HTERT RPE-1 (cell line): ENCODE results near the gene NFATC4.
"Not testable (repeated sequence)": the region's sequence is repeated elsewhere in the genome, so short reads cannot be mapped to it uniquely, and the experiment has no call there.

Experiments
- in situ Hi-C: fragments of 300-500 bp; cut with MboI; formaldehyde crosslinking; loops from 4 replicates; pipeline ENCODE4 v1.14.3; 2020; ENCODE audit warnings: low sequenced_read_pairs

The NFATC4 gene

DNA sequence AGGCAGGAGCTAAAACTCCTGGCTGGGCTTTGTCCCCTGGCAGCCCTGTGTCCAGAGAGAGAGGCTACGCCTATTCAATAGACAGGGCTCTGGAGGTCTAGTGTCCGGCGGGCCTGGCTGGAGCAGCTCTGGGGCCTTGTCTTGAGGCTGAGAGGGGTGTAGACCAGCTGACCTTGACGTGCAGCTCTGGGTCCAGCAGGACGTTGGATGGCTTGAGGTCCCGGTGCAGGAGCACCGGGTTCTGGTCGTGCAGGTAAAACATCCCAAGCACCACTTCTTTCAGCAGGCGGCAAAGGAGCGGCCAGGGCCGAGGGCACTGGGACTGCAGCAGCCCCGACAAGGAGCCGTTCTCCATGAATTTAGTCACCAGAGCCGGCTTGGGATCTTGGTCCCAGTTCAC, 29.1 kb upstream of the NFATC4 start:
- in situ Hi-C loops, result no loop called here

DNA sequence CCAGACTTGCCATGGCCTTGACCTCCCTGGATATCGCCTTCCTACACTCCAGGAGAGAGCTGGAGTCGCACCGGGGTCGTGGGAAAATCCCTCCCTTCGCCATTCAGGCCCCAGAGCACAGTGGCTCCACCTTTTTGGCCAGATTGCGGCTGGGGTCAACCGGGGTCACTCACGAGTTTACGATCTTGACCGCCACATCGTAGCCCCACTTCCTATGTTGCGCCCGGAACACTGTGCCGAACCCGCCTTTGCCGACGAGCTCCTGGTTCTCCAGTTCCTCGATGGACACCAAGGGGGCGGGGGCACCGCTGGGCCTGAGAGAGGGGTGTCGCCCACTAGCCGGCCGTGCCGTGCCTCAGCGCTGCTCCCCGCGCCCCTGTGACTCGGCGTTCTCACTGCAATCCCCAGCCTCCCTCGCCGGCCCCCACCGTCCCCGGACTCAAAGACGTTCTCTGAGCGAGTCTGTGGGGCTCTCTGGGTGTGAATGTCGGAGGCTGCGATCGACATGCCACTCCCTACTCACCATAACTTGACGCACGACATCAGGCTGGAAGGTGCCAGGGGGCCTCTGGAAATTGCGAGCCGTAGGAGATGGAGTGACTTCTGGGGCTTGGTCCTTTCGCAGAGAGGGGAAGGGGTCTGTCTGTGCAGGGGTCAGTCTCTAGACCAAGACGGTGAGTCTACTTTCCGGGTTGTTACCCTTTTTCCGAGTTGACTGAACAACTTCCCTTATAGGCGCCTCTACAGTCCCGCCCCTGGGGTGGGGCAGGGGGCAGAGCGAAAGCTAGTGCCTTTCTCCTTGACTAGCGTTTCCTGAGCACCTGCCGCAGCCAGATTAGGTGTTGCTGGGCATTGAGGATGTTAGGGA, 28.5 kb upstream of the NFATC4 start, which contains the start of gene RIPK3:
TSS of gene RIPK3 (minus strand) at position 708 of the 868 bp plus-strand sequence. CDS start at position 543, 165 bp downstream.
- in situ Hi-C loops, result no loop called here

DNA sequence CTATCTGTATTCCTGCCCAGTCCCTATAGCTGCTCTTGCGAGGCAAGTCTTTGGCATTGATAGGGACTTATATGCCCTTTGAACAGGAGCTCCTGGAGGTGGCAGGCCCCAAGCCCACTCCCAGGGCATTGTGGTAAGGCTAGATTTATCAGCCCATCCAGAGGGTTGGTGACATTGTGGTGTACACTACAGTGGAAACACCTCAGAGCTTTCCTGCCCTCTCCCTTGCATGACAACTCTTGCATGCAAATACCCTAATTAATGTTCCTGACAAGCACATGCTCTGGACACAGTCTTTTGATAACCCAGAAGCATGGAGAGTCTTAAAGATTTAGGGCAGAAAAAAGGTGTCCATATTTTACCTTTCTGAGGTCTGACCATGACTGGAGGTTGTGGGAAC, 27.4 kb upstream of the NFATC4 start:
- in situ Hi-C loops, result no loop called here

DNA sequence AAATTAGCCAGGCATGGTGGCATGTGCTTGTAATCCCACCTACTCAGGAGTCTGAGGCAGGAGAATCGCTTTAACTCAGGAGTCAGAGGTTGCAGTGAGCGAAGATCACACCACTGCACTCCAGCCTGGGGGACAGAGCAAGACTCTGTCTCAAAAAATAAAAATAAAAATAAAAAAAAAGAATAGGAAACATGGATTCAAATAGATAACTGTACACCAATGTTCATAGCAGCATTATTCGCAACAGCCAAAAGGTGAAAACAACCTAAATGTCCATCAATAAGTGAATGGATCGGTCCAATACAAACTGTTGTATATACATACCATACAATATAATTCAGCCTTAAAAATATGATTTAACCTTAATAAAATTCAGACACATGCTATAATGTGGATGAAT, 25.1 kb upstream of the NFATC4 start:
- in situ Hi-C loops, result no loop called here

DNA sequence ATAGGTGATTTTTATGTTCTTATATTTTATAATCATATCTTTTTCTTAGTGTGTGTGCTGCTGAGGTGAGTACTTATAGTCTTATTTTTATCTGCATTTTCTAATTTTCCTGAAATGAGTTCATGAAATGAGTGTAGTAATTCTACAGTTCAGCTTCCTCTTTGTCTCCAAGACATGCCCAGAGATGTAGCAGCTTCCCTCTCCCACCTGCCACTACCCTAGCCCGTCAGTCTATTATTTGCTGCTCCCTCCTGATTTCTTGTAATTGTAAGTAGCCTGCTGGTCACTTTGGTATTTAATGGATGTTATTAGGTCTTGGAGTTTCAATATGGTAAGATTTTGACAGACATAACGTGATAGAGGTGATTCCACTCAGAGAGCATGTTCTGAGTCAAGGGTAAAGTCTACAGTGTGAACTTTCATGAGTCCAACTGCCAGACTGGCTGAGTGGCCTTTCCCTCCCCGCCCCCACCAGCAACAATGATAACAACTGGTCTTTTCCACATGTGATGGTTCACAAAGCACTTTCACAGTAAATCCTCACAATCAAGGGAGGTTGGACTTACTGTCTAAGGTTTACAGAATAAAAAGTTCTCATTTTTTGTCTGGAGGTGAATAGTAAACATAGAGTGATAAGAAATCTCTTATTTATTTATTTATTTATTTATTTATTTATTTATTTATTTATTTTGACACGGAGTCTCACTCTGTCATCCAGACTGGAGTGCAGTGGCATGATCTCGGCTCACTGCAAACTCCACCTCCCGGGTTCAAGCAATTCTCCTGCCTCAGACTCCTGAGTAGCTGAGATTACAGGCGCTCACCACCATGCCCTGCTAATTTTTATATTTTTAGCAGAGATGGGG, 24.0 kb upstream of the NFATC4 start:
- in situ Hi-C loops, result no loop called here

DNA sequence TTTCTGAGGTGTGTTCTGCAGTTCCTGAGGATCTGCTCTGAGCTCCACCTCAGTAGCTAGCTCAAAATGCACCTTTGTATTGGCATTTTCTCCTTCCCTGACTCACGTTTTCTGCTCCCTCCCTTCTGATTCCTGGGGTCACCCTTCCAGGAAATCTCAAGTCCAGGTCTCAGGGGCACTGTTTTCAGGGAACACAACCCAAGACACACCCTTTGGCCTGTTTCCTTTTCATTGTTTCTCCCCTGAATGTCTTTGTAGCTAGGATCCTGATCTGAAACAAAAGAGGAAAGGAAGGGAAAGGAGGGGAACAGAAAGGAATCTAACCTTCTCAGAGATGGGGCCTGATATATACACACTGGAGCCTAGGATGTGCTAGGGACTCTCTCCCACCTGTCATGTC, 20.9 kb upstream of the NFATC4 start:
- in situ Hi-C loops, result no loop called here

DNA sequence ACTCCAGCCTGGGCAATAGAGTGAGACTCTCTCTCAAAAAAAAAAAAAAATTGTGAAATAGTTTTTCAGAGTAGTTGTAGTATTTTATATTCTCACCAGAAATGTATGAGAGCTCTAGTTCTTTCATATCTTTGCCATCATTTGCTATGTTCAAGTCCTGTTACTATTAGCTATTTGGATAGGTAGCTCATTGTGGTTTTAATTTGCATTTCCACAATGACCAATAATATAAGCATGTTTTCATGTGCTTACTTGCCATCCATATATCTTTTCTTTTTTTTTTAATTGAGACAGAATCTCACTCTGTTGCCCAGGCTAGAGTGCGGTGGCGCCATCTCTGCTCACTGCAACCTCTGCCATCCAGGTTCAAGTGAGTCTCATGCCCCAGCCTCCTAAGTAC, 19.8 kb upstream of the NFATC4 start:
- in situ Hi-C loops, result no loop called here

DNA sequence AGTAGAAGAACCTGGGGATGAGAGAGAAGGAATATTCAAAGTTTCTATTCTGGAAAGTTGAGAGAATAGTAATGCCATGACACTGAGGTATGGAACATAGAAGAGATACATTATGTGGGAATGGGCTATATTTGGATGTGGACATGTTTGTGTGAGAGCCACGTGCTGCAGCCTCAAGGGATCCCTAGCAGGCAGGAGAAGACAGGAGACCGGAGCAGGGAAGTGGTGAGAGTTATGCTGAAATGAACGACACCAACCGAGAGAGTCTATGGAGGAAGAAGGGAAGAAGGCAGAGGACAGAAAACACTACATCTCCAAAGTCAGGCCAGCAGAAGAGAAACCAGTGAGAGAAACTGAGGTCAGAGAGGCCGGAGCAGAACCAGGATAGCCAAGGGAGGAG, 18.2 kb upstream of the NFATC4 start:
- in situ Hi-C loops, result no loop called here

DNA sequence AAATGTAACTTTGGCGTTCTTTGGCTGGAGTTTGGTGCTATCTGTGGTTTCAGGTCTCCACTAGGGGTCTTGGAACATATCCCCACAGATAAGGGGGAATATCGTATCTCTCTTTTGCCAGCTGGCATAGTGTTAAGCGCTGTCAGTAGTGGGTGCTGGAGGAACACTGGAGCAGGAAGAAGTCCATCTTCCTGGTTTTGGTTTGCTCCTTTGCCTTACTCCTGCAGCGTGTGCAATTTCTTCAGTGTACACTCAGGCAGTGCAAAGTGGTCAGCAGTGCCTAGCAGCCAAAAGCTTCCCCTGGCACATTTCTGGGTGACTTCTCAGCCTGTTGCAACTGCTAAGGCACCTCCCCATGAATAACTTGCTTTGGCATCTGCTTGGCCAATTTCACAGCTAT, 16.5 kb upstream of the NFATC4 start:
- in situ Hi-C loops, result no loop called here

DNA sequence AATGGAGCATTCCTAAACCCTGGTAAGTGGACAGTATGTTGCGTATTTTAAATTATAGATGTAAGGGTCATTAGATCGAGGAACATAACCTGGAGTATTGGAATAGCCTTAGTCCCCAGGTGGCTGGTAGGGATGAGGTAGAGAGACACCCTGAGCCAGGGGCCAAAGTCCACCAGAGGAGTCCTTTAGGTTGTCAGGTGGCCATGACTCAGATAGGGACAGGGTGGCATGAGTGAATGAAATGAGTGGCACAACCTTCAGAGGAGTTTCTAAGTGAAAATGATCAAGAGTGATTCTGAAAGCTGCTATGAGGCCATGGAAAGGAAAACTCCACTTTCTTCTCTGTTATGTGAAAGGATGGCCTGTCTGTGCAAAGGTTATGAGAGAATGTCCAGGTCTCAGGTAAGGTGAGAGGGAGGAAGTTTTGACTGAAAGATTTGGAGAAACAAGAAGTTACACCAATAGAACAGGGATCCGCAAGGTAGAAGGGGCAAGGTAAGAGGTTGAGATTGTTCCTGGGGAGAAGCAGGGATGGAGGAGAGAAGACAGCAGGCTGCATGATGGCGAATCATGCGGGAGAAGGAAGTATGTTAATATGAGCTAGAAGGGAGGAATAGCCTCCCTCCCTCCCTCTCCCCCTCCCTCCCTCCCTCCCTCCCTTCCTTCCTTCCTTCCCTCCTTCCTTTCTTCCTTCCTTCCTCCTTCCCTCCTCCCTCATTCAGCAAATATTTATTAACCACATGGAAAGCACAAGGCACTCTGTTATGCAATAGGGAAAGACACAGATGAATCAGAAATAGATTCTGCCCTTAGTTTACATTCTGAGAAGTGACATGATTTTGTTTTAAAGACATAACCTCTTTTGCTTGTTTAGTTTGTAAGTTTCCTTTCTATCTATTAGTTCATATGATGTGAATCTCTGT, 14.2 kb upstream of the NFATC4 start:
- in situ Hi-C loops, result no loop called here

DNA sequence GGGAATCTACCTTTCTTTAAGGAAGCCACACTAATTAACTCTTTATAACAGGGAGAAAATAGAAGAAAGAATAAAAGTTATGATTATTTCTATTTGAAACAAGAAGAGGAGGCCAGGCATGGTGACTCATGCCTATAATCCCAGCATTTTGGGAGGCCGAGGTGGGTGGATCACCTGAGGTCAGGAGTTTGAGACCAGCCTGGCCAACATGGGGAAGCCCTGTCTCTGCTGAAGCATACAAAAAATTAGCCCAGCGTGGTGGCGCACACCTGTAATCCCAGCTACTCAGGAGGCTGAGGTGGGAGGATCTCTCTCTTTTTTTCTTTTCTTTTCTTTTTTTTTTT, 13.5 kb upstream of the NFATC4 start:
- in situ Hi-C loops, result not testable (repeated sequence)

DNA sequence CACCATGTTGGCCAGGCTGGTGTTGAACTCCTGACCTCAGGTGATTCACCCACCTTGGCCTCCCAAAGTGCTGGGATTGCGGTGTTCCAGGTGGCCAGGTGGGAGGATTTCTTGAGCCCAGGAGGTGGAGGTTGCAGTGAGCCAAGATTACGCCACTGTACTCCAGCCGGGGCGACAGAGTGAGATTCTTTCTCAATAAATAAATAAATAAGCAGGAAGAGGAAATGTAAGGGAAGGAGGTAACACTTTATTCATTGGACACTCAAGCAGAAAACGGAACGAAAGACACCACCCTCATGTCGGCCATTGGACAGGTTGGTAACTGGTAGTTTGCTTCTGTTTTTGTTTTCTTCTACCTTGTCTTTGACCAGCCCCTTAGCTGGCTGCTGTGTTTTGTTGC, 13.0 kb upstream of the NFATC4 start:
- in situ Hi-C loops, result no loop called here

DNA sequence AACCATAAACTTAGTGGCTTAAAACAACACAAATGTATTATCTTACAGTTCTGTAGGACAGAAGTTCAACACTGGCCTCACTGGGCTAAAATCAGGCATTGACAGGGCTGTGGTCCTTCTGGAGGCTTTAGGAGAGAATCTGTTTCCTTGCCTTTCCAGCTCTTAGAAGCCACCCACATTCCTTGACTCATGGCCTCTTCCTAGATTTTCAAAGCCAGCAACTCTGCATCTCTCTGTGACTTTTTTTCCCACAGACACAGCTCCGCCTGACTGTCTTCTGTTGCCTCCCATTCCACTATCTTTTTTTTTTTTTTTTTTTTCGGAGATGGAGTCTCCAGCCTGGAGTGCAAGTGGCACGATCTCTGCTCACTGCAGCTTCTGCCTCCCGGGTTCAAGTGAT, 11.8 kb upstream of the NFATC4 start:
- in situ Hi-C loops, result no loop called here

DNA sequence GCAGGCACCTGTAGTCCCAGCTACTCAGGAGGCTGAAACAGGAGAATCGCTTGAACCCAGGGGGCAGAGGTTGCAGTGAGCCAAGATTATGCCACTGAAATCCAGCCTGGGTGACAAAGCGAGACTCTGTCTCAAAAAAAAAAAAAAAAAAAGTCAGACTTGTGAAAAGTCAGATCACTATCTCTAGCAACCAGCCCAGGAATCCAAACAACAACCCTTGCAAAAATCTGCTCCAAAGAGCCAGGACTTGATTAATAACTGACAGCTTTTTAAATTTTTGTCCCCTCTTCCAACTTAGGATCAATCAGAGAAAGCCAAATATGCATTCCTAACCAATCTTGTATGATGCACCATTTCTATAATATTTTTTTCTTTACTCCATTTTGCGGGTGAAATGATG, 7.7 kb upstream of the NFATC4 start:
- in situ Hi-C loops, result no loop called here

DNA sequence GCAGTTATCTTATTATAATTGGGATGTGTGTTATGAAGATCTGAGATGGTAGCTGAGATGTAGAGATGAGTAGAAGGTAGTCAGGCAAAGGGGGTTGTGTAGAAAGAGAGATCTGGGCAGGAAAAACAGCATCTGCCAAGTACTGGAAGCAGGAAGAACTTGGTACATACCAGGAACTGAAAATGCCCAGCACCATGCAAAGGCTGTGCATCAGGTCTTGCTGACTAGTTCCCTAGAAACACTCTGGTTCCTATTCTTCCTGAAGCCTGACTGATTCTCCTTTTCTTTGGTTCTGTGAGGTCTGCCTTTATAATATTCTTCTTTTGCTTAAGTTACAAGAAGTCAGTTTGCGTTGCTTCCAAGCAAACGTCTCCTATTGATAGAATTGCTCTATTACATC, 6.7 kb upstream of the NFATC4 start:
- in situ Hi-C loops, result no loop called here

DNA sequence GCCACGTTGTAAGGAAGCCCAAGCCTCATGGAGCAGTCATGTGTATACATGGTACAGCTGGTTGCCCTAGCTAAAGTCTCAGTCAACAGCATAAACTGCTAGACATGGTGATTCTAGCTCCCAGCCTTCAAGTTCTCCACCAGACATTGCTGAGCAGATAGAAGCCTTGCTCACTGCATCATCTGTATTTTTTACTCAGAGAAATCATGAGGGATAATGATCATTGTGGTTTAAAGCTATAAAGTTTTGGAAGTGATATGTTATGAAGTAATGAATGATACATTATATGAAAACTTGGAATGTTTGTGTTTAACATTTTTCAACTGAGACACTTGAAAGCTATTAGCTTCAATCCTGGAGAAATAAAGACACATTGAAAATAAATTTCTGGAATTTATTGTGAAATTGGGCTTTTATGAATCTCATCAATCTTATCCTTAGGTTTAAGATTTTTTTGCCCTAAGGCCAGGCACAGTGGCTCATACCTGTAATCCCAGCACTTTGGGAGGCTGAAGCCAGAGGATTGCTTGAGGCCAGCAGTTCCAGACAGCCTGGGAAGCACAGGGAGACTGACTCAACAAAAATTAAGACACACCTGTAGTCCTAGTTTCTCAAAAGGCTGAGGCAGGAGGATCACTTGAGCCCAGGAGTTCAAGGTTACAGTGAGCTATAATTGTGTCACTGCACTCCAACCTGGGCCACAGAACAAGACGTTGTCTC, 5.6 kb upstream of the NFATC4 start:
- in situ Hi-C loops, result no loop called here

DNA sequence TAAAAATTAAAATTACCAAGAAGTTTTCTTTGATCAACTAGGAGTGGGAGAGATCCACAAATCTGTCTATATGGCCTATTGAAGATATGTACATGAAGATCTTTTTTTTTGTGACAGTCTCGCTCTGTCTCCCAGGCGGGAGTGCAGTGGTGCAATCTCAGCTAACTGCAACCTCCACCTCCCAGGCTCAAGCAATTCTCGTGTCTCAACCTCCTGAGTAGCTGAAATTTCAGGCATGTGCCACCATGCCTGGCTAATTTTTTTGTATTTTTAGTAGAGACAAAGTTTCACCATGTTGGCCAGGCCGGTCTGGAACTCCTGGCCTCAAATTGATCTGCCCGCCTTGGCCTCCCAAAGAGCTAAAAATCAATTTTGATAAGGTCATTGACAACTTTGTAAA, 4.6 kb upstream of the NFATC4 start:
- in situ Hi-C loops, result no loop called here

DNA sequence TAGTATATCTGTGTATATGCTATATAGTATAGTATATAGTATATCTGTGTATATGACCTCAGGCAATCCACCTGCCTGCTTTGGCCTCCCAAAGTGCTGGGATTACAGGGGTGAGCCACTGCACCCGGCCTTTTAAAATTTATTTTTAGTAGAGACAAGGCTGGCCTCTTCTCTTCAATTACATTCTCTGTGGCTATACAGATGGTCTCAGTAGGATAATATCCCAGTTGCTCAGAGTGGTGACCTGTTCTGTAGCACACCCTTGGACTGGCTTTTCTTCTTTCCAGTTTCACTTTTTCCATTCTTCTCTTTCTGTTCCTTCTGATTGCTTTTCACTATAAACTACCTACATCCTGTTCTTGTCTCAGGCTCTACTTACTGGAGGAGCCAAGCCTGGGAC, 3.1 kb upstream of the NFATC4 start:
- in situ Hi-C loops, result no loop called here

DNA sequence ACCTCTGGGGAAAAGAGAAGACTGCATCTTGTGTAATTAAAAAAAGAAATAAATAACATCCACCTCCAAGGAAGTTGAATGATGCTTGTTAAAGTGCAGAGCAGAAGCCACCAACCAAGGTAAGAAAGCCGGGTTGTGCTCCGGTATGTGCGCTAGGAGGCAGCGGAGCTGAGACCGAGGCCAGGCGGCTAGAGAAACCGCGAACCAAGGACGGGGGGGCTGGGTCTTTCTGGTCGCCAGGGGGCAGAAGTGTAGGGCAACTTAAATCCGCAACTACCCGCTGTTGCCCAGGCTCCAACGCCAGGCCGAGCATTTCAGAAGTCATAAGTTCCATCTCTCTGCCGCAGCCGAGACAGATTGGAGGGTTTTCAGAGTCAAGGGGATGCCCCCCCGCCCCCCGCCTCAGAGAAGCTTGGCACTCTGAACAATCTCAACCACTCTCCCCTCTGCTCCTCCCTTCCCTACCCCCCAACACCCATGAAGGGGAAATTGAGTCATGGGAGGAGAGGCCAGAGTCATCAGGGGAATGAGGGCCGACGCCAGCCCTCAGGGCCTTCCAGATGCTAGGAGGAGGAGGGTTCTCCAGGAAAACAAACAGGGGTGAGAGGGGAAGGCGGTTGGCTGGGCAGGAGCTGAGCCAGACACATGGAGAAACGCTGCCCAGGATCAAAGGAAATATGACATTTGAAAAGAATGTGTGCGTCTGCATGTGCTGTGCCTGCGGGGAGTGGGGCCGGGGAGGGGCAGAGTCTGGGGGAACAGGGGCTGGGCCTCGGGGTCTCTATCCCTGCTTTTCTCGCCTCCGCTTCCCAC, 2.2 kb upstream of the NFATC4 start:
- in situ Hi-C loops, result no loop called here

DNA sequence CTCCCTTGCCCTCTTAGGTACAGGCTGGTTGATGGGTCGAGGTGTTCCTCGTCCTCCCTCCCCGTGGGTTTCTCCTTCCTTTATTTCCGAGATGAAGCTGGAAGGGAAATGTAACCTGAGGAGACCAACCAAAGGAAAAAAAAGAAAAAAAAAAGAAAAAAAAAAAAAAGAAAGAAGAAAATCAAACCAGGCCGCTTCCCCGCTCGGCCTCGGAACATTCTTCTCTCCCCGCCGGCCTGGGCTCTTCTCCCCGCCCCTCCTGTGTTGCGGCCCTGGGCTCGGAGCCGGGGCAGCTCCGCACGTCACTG, 1.6 kb upstream of the NFATC4 start:
- in situ Hi-C loops, result no loop called here
